Measurements from ENCODE around the gene RPS6KA1.

DNA sequence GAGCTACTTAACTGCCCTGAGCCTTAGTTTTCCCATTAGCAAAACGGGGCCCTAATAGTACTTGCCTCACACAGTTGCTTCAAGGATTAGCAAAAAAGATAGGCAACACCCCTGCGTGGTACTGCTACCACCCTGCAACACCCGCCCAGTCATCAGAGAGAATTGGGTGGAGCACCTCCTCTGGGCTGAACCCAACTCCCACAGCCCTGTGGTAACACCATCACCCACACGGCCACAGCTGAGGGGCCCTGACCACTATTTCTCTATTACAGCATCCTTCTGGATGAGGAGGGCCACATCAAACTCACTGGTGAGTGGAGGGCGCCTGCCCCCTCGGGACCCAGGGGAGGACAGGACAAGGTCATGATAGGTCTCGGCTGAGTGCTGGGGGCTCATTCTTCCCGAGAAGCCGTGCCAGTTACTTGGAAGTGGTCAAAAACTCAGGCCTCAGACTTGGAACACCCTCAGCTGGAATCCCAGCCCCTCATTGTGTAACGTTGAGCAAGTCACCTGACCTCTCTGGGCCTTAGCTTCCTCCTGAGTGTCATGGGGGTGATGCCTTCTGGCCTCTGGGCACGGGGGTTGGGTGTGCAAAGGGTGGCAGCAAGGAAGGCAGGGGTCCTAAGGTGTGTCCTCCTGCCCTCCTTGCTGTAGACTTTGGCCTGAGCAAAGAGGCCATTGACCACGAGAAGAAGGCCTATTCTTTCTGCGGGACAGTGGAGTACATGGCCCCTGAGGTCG is 24.6 kb downstream of the RPS6KA1 start:
- TF ChIP-seq, protein P1, sequence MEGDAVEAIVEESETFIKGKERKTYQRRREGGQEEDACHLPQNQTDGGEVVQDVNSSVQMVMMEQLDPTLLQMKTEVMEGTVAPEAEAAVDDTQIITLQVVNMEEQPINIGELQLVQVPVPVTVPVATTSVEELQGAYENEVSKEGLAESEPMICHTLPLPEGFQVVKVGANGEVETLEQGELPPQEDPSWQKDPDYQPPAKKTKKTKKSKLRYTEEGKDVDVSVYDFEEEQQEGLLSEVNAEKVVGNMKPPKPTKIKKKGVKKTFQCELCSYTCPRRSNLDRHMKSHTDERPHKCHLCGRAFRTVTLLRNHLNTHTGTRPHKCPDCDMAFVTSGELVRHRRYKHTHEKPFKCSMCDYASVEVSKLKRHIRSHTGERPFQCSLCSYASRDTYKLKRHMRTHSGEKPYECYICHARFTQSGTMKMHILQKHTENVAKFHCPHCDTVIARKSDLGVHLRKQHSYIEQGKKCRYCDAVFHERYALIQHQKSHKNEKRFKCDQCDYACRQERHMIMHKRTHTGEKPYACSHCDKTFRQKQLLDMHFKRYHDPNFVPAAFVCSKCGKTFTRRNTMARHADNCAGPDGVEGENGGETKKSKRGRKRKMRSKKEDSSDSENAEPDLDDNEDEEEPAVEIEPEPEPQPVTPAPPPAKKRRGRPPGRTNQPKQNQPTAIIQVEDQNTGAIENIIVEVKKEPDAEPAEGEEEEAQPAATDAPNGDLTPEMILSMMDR (IDR thresholded peaks at IDR 0.05), result no peak
- no peak for TF ChIP-seq POLR2A (IDR thresholded peaks at IDR 0.05)
